OCI-LY3 (cell line): Measurements from ENCODE around the gene TK2.

ENCODE experiments used
- EZH2phosphoT487 ChIP-seq: fragments of 200-600 bp; shearing (Covaris generic); IDR thresholded peaks from 2 replicates; pipeline ENCODE4 v1.6.1; 2018; ENCODE audit warnings: antibody characterized with exemption, mixed run types, low read depth
- TF ChIP-seq, protein P1 (sequence below): fragments of 200-600, 300-600 bp; sonication (generic); IDR thresholded peaks from 2 replicates; pipeline ENCODE4 v1.5.1; 2014; ENCODE audit warnings: antibody characterized with exemption, low read length, low read depth

DNA sequence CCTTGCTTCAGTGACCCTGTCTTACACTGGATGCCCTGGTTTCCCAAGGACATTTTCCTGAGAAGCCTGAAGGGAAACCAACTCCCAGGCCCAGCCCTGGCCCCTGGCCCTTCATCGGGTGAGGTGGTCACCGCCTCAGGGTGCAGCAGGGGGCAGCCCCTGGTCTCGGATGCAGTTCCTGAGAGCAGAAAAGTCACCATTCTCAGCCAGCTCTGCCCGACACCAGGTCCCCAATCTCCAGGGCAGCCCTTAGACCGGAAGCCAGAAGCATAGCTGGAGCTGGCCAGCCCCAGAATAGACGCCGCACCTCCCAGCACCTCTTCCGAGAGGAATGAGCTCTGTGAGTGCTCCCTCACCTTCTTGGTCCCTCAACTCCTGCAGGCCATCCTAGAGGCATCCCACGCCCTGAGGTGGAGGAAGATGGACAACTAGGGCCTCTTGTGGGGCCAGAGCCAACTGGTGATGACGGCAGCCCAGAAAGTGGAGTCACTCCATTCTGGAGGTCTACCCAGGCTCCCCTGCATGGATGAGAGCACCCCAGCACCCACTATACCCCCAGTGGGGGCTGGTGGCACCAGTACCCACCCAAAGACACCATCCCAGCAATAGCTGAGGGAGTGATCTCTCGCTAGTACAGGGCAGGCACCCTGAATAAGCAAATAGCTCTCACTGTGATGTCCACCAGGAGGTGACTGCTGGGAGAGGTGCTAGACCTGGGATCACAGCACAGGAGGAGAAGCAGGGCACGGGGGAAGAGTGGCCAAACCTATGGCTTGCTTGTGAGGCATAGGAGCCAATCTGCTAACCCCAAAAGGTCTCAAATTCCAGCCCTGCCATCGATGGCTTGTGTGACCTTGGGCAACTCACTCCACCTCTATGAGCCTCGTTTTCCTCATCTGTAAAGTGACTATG lies 56.2 kb downstream of the TK2 start:
- TF ChIP-seq, protein P1, sequence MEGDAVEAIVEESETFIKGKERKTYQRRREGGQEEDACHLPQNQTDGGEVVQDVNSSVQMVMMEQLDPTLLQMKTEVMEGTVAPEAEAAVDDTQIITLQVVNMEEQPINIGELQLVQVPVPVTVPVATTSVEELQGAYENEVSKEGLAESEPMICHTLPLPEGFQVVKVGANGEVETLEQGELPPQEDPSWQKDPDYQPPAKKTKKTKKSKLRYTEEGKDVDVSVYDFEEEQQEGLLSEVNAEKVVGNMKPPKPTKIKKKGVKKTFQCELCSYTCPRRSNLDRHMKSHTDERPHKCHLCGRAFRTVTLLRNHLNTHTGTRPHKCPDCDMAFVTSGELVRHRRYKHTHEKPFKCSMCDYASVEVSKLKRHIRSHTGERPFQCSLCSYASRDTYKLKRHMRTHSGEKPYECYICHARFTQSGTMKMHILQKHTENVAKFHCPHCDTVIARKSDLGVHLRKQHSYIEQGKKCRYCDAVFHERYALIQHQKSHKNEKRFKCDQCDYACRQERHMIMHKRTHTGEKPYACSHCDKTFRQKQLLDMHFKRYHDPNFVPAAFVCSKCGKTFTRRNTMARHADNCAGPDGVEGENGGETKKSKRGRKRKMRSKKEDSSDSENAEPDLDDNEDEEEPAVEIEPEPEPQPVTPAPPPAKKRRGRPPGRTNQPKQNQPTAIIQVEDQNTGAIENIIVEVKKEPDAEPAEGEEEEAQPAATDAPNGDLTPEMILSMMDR: no peak
- TF ChIP-seq EZH2phosphoT487: no peak
